ENCODE results near the gene LSM14B. TPM values are rescaled to one million over a fixed set of nuclear protein-coding genes. Genes with fewer than 3 reads are reported as not detected.

The LSM14B gene
- total and polyA plus RNA-seq, 2 experiments from 2014 or later: 7.1 to 43.1 TPM

GRCh38 chr20:62089393-62089792, 32.9 kb upstream of the LSM14B start:
- Histone ChIP-seq H2AFZ (no peak overlapping the region), H4K20me1 (ENCODE audit: insufficient read depth, poor library complexity, severe bottlenecking) (no peaks in the 10 kb centered on the region), H3K79me2 (no peaks in the 10 kb centered on the region), H3K4me2 (no peak overlapping the region), H3K27ac (no peak overlapping the region), H3K9me2 (replicated peaks; ENCODE audit: insufficient read depth) (no peaks in the 10 kb centered on the region), H3K27me3 (no peaks in the 10 kb centered on the region), H3K4me1 (ENCODE audit: insufficient read depth) (no peaks in the 10 kb centered on the region), H3K4me3 (no peak overlapping the region), H3K36me3 (replicated peaks; ENCODE audit: insufficient read depth, low read depth) (no peaks in the 10 kb centered on the region), H3K9me3 (ENCODE audit: low read depth) (no peaks in the 10 kb centered on the region)
- TF ChIP-seq EZH2phosphoT487 (IDR thresholded peaks at IDR 0.05; ENCODE audit: low read depth, severe bottlenecking, unreplicated experiment) (no peak), EZH2 (IDR thresholded peaks at IDR 0.05; ENCODE audit: borderline replicate concordance) (no peak), CTCF (IDR thresholded peaks at IDR 0.05; ENCODE audit: poor library complexity) (no peak)
- DNase-seq (ENCODE audit: low spot score): no peak
- WGBS (ENCODE audit: low lambda C conversion rate, missing lambda C conversion rate): 63% methylated on average over 3 of the region's 3 CpGs

- Histone ChIP-seq H3K9me2 (replicated peaks; ENCODE audit: insufficient read depth) (no peaks in the 10 kb centered on the region), H2AFZ (no peak overlapping the region), H3K4me3 (no peak overlapping the region), H3K27me3 (no peaks in the 10 kb centered on the region), H3K4me2 (no peak overlapping the region), H3K27ac (no peak overlapping the region), H3K4me1 (ENCODE audit: insufficient read depth) (no peaks in the 10 kb centered on the region), H4K20me1 (ENCODE audit: insufficient read depth, poor library complexity, severe bottlenecking) (no peaks in the 10 kb centered on the region), H3K9me3 (ENCODE audit: low read depth) (no peaks in the 10 kb centered on the region), H3K36me3 (replicated peaks; ENCODE audit: insufficient read depth, low read depth) (no peaks in the 10 kb centered on the region), H3K79me2 (no peaks in the 10 kb centered on the region)
- TF ChIP-seq EZH2phosphoT487 (IDR thresholded peaks at IDR 0.05; ENCODE audit: low read depth, severe bottlenecking, unreplicated experiment) (no peak), CTCF (IDR thresholded peaks at IDR 0.05; ENCODE audit: poor library complexity) (no peak), EZH2 (IDR thresholded peaks at IDR 0.05; ENCODE audit: borderline replicate concordance) (no peak)
- DNase-seq (ENCODE audit: low spot score): no peak
- 91% methylated on average over 29 of the region's 30 CpGs for WGBS (ENCODE audit: low lambda C conversion rate, missing lambda C conversion rate)
Measured at GRCh38 chr20:62096421-62097380, 25.6 kb upstream of the LSM14B start.

GRCh38 chr20:62097881-62098407, 24.3 kb upstream of the LSM14B start:
- 85% methylated on average over 13 of the region's 16 CpGs for WGBS (ENCODE audit: low lambda C conversion rate, missing lambda C conversion rate)

More at GRCh38 chr20:62097881-62098407, 24.3 kb upstream of the LSM14B start:
- Histone ChIP-seq H4K20me1 (ENCODE audit: insufficient read depth, poor library complexity, severe bottlenecking) (no peaks in the 10 kb centered on the region), H3K9me3 (ENCODE audit: low read depth) (no peaks in the 10 kb centered on the region), H3K4me3 (no peak overlapping the region), H3K9me2 (replicated peaks; ENCODE audit: insufficient read depth) (no peaks in the 10 kb centered on the region), H3K4me1 (ENCODE audit: insufficient read depth) (no peaks in the 10 kb centered on the region), H2AFZ (no peak overlapping the region), H3K27me3 (no peaks in the 10 kb centered on the region), H3K27ac (no peak overlapping the region), H3K4me2 (no peak overlapping the region), H3K36me3 (replicated peaks; ENCODE audit: insufficient read depth, low read depth) (no peaks in the 10 kb centered on the region), H3K79me2 (no peaks in the 10 kb centered on the region)
- DNase-seq (ENCODE audit: low spot score): no peak
- TF ChIP-seq EZH2phosphoT487 (IDR thresholded peaks at IDR 0.05; ENCODE audit: low read depth, severe bottlenecking, unreplicated experiment) (no peak), EZH2 (IDR thresholded peaks at IDR 0.05; ENCODE audit: borderline replicate concordance) (no peak), CTCF (IDR thresholded peaks at IDR 0.05; ENCODE audit: poor library complexity) (no peak)

Data from hepatocyte (in vitro differentiated cells).